ENCODE data around the gene PDILT. TPM values are rescaled to one million over a fixed set of nuclear protein-coding genes. Genes with fewer than 3 reads are reported as not detected.

The PDILT gene
- total and polyA plus RNA-seq, 9 of the 15 experiments (the other 6 are each of a cell fraction or from before 2014, with no cell fraction given): not detected

GRCh38 chr16:20401066-20401465 lies 3.5 kb downstream of the PDILT start (continued):
- TF ChIP-seq SRF (CRISPR knock-in tag; IDR thresholded peaks at IDR 0.05): no peak
- TF ChIP-seq HMBOX1 (IDR thresholded peaks at IDR 0.05): no peak
- TF ChIP-seq TRIM25 (IDR thresholded peaks at IDR 0.05; ENCODE audit: borderline replicate concordance): no peak
- TF ChIP-seq STAT5B (CRISPR knock-in tag; IDR thresholded peaks at IDR 0.05): no peak

- Histone ChIP-seq H3K4me2 (ENCODE audit: insufficient read depth, low read length) (no peak overlapping the region), H3K27me3 (ENCODE audit: control insufficient read depth in 2 of 2, insufficient read depth in 2 of 2, low read length in 2 of 2) (peaks cover 0 to 27% of the 10 kb centered on the region in 2 experiments; a peak in 3 of 5 replicates), H4K20me1 (replicated peaks; ENCODE audit: control insufficient read depth, insufficient read depth, low read length) (peaks cover 4% of the 10 kb centered on the region; the same call in 1 of the 2 replicates), H3K9ac (ENCODE audit: insufficient read depth in 1 of 2, low read depth in 2 of 2, low read length in 2 of 2) (no peak overlapping the region; a peak in 1 of 4 replicates), H2AFZ (ENCODE audit: low read depth, low read length) (no peak overlapping the region), H3K27ac (ENCODE audit: extremely low read depth, low read depth, low read length) (no peak overlapping the region), H3K4me3 (no peak overlapping the region), H3K4me1 (replicated peaks in 1 of 2; ENCODE audit: control insufficient read depth in 2 of 2, insufficient read depth in 2 of 2, low read length in 2 of 2) (no peaks in the 10 kb centered on the region), H3K79me2 (ENCODE audit: control insufficient read depth, insufficient read depth, low read length) (no peaks in the 10 kb centered on the region), H3K36me3 (ENCODE audit: control insufficient read depth, insufficient read depth, low read length) (no peaks in the 10 kb centered on the region), H3K9me1 (ENCODE audit: control insufficient read depth, insufficient read depth, low read length) (no peaks in the 10 kb centered on the region), H3K9me3 (replicated peaks; ENCODE audit: control insufficient read depth, insufficient read depth, low read depth, low read length) (no peaks in the 10 kb centered on the region)
- 3% methylated on average over 7 of the region's 7 CpGs for WGBS (ENCODE audit: insufficient coverage, low coverage, missing lambda C conversion rate)
- TF ChIP-seq POLR2B (IDR thresholded peaks at IDR 0.05; ENCODE audit: low read depth, partially characterized antibody) (no peak), ZNF212 (CRISPR knock-in tag; IDR thresholded peaks at IDR 0.05) (no peak)
- ChIA-PET POLR2A (interaction anchor here (0.6 kb wide), 1 partner anchor 703 kb away, joined by 3 read pairs; no protein-coding TSS in a partner anchor), CTCF (ENCODE audit: low intra/inter-chr PET ratio) (no interaction called here)
- in situ Hi-C loops (cut with MboI) (no loop called here), intact Hi-C loops (cut with micrococcal nuclease) (no loop called here)
- DNase-seq (ENCODE audit: extremely low read depth in 1 of 4, low spot score in 3 of 4): no peak
- BruUV-seq (replicated peaks): no TSS peak
- no peak for ATAC-seq
- FAIRE-seq: no peak
Measured at GRCh38 chr16:20399185-20399584, 5.4 kb downstream of the PDILT start.
